Measurements from ENCODE around the gene BNIP3.
A peak's percentile ranks its signal among the peaks of the same experiment; 100 is the strongest.
"Not testable (repeated sequence)": the region's sequence is repeated elsewhere in the genome, so short reads cannot be mapped to it uniquely, and the experiment has no call there.

BNIP3 gene

GRCh38 chr10:131925011-131925649 lies 56.6 kb downstream of the BNIP3 start:
- Histone ChIP-seq H3K9me3 (replicated peaks in 1 of 11) (peaks cover 24 to 46% (median 37%) of the 10 kb centered on the region in 11 experiments), H3K4me2 (peak overlapping the region in 3 of 11 experiments; percentile 30 to 32 (median 32); a peak in 2 of 22 replicates), H3K4me1 (peaks cover 40 to 67% (median 56%) of the 10 kb centered on the region in 10 experiments), H4K20me1 (peaks cover 57 to 100% (median 84%) of the 10 kb centered on the region in 11 experiments), H3K4me3 (no peak overlapping the region), H3K9ac (no peak overlapping the region), H3K27ac (no peak overlapping the region), H3K27me3 (no peaks in the 10 kb centered on the region), H3K36me3 (peaks cover 1 to 64% (median 47%) of the 10 kb centered on the region in 11 experiments; a peak in 21 of 22 replicates)
- TF ChIP-seq Cebpa-rat (IDR thresholded peaks at IDR 0.05), result no peak

GRCh38 chr10:131923038-131923756 lies 58.5 kb downstream of the BNIP3 start:
- H3K4me2 ChIP-seq, result peak overlapping the region in 3 of 11 experiments; percentile 20 to 22 (median 22); a peak in 3 of 22 replicates
- TF ChIP-seq Cebpa-rat (IDR thresholded peaks at IDR 0.05), result no peak
- H4K20me1 ChIP-seq, result peaks cover 57 to 100% (median 83%) of the 10 kb centered on the region in 11 experiments
- peaks cover 24 to 46% (median 37%) of the 10 kb centered on the region in 11 experiments for H3K9me3 ChIP-seq (replicated peaks in 1 of 11)
- H3K27me3 ChIP-seq, result no peaks in the 10 kb centered on the region
- H3K4me1 ChIP-seq, result peaks cover 24 to 55% (median 37%) of the 10 kb centered on the region in 10 experiments
- H3K36me3 ChIP-seq, result peaks cover 0 to 64% (median 40%) of the 10 kb centered on the region in 11 experiments; a peak in 20 of 22 replicates
- no peak overlapping the region for H3K9ac ChIP-seq
- no peak overlapping the region for H3K4me3 ChIP-seq
- no peak overlapping the region for H3K27ac ChIP-seq

GRCh38 chr10:131921184-131921583 lies 60.5 kb downstream of the BNIP3 start:
- Histone ChIP-seq H3K9me3 (replicated peaks in 1 of 11) (peaks cover 24 to 39% (median 35%) of the 10 kb centered on the region in 11 experiments), H3K36me3 (peaks cover 0 to 58% (median 31%) of the 10 kb centered on the region in 11 experiments; a peak in 20 of 22 replicates), H4K20me1 (peaks cover 57 to 99% (median 83%) of the 10 kb centered on the region in 11 experiments), H3K27me3 (no peaks in the 10 kb centered on the region), H3K9ac (no peak overlapping the region), H3K27ac (no peak overlapping the region), H3K4me3 (no peak overlapping the region), H3K4me2 (peak overlapping the region in 7 of 11 experiments; percentile 3 to 34 (median 22); a peak in 5 of 22 replicates), H3K4me1 (peaks cover 4 to 35% (median 19%) of the 10 kb centered on the region in 10 experiments; a peak in 19 of 20 replicates)
- no peak for TF ChIP-seq Cebpa-rat (IDR thresholded peaks at IDR 0.05)

GRCh38 chr10:131920693-131921092 lies 61.0 kb downstream of the BNIP3 start:
- Histone ChIP-seq H3K27ac (no peak overlapping the region), H3K27me3 (no peaks in the 10 kb centered on the region), H3K4me2 (peak overlapping the region in 5 of 11 experiments; percentile 3 to 34 (median 22); a peak in 2 of 22 replicates), H3K36me3 (peaks cover 0 to 53% (median 26%) of the 10 kb centered on the region in 11 experiments; a peak in 19 of 22 replicates), H3K9me3 (replicated peaks in 1 of 11) (peaks cover 21 to 34% (median 30%) of the 10 kb centered on the region in 11 experiments), H3K9ac (no peak overlapping the region), H3K4me3 (no peak overlapping the region), H3K4me1 (peaks cover 4 to 32% (median 19%) of the 10 kb centered on the region in 10 experiments; a peak in 19 of 20 replicates), H4K20me1 (peaks cover 55 to 99% (median 83%) of the 10 kb centered on the region in 11 experiments)
- no peak for TF ChIP-seq Cebpa-rat (IDR thresholded peaks at IDR 0.05)

DNA sequence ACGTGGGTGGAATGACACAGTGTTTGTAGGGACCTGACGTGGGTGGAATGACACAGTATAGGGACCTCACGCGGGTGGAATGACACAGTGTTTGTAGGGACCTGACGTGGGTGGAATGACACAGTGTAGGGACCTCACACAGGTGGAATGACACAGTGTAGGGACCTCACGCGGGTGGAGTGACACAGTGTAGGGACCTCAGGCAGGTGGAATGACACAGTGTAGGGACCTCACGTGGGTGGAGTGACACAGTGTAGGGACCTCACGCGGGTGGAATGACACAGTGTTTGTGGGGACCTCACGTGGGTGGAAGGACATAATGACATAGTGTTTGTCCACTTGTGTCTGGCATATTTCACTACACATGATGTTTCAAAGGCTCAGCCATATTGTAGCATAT lies 61.6 kb downstream of the BNIP3 start:
- no peak overlapping the region for H3K9ac ChIP-seq
- peaks cover 59 to 99% (median 86%) of the 10 kb centered on the region in 11 experiments for H4K20me1 ChIP-seq
- H3K4me3 ChIP-seq, result no peak overlapping the region
- H3K27me3 ChIP-seq, result no peaks in the 10 kb centered on the region
- peaks cover 0 to 51% (median 26%) of the 10 kb centered on the region in 11 experiments; a peak in 18 of 22 replicates for H3K36me3 ChIP-seq
- no peak overlapping the region for H3K27ac ChIP-seq
- peak overlapping the region in 1 of 11 experiments; percentile 3; a peak in 1 of 22 replicates for H3K4me2 ChIP-seq
- peaks cover 4 to 34% (median 19%) of the 10 kb centered on the region in 10 experiments; a peak in 19 of 20 replicates for H3K4me1 ChIP-seq
- peaks cover 16 to 29% (median 24%) of the 10 kb centered on the region in 11 experiments; a peak in 21 of 22 replicates for H3K9me3 ChIP-seq (replicated peaks in 1 of 11)
- no peak for TF ChIP-seq Cebpa-rat (IDR thresholded peaks at IDR 0.05)

DNA sequence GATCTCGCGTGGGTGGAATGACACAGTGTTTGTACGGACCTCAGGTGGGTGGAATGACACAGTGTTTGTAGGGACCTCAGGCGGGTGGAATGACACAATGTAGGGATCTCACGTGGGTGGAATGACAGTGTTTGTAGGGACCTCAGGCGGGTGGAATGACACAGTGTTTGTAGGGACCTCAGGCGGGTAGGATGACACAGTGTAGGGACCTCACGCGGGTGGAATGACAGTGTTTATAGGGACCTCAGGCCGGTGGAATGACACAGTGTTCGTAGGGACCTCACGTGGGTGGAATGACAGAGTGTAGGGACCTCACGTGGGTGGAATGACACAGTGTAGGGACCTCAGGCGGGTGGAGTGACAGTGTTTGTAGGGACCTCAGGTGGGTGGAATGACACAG lies 62.3 kb downstream of the BNIP3 start:
- H4K20me1 ChIP-seq, result peaks cover 65 to 99% (median 88%) of the 10 kb centered on the region in 11 experiments
- H3K4me1 ChIP-seq, result peaks cover 7 to 41% (median 20%) of the 10 kb centered on the region in 10 experiments; a peak in 19 of 20 replicates
- H3K36me3 ChIP-seq, result peaks cover 0 to 51% (median 25%) of the 10 kb centered on the region in 11 experiments; a peak in 18 of 22 replicates
- H3K27me3 ChIP-seq, H3K9ac ChIP-seq, H3K4me3 ChIP-seq, H3K4me2 ChIP-seq, H3K27ac ChIP-seq: not testable (repeated sequence)
- H3K9me3 ChIP-seq (replicated peaks in 1 of 11), result peaks cover 11 to 22% (median 17%) of the 10 kb centered on the region in 11 experiments; a peak in 20 of 22 replicates
